Caco-2 (cell line): Measurements from ENCODE around the gene AGTPBP1. TPM values are rescaled to one million over a fixed set of nuclear protein-coding genes. Genes with fewer than 3 reads are reported as not detected.

Experiments
- BruUV-seq: library from RNA; stranded (reverse); fragments of 400-500 nt; replicated peaks from 2 replicates; lab custom pipeline; 2021; lab: Mats Ljungman, UMichigan
- CTCF ChIA-PET: fragments of 300-600 bp; sonication (Branson Sonifier 250); formaldehyde crosslinking; loops from one replicate; lab custom pipeline; 2022; ENCODE audit warnings: antibody characterized with exemption; lab: Charles Lee
- POLR2A ChIA-PET: fragments of 300-600 bp; sonication (Branson Sonifier 250); formaldehyde crosslinking; loops from one replicate; lab custom pipeline; 2022; ENCODE audit warnings: antibody characterized with exemption; lab: Charles Lee
- DNase-seq, 2 experiments: peaks; one replicate each; pipeline versions ENCODE4 v3.0.0 to v3.0.0-alpha.2; 2020 to 2022
- H3K27me3 ChIP-seq: replicated peaks from 2 replicates; pipeline ENCODE4 v1.6.0; 2011; ENCODE audit warnings: low read length; ENCODE audit not compliant: control insufficient read depth, insufficient read depth
- H3K36me3 ChIP-seq: 2 replicates; pipeline ENCODE4 v1.5.1; 2011; ENCODE audit warnings: low read length; ENCODE audit not compliant: control insufficient read depth, insufficient read depth
- H3K4me1 ChIP-seq: fragments of 250-450 bp; sonication (Bioruptor Pico); 2 replicates; pipeline ENCODE4 v1.5.1; 2020; ENCODE audit warnings: mild to moderate bottlenecking
- H3K4me3 ChIP-seq: 2 replicates; pipeline ENCODE4 v1.5.1; 2011; ENCODE audit warnings: low read depth, mild to moderate bottlenecking, control low read depth, low read length
- H3K9me3 ChIP-seq: fragments of 250-450 bp; sonication (Bioruptor Pico); 2 replicates; pipeline ENCODE4 v1.5.1; 2020; ENCODE audit warnings: mild to moderate bottlenecking, moderate library complexity
- H3K27ac Mint-ChIP-seq: one replicate; pipeline ENCODE4 v1.8.0; 2022; ENCODE audit warnings: mixed read lengths; ENCODE audit not compliant: unreplicated experiment
- H3K27me3 Mint-ChIP-seq: one replicate; pipeline ENCODE4 v1.8.0; 2022; ENCODE audit warnings: mixed read lengths; ENCODE audit not compliant: insufficient read depth, unreplicated experiment
- H3K36me3 Mint-ChIP-seq: one replicate; pipeline ENCODE4 v1.8.0; 2022; ENCODE audit warnings: mild to moderate bottlenecking, mixed read lengths; ENCODE audit not compliant: insufficient read depth, unreplicated experiment
- H3K4me1 Mint-ChIP-seq: one replicate; pipeline ENCODE4 v1.8.0; 2022; ENCODE audit warnings: low read depth, mixed read lengths; ENCODE audit not compliant: unreplicated experiment
- H3K4me3 Mint-ChIP-seq: one replicate; pipeline ENCODE4 v1.8.0; 2022; ENCODE audit warnings: mild to moderate bottlenecking, moderate library complexity, mixed read lengths; ENCODE audit not compliant: unreplicated experiment
- H3K9me3 Mint-ChIP-seq: one replicate; pipeline ENCODE4 v1.8.0; 2022; ENCODE audit warnings: mixed read lengths; ENCODE audit not compliant: unreplicated experiment
- CTCF ChIP-seq, 2 experiments: fragments of 200-600 bp in 1 of 2; IDR thresholded peaks; 1 replicate in 1 of 2; 2 replicates in 1 of 2; pipeline versions ENCODE4 v1.5.1 to v1.8.0; 2011 to 2022; ENCODE audit warnings: antibody characterized with exemption in 1 of 2, control low read depth in 1 of 2, inconsistent platforms in 1 of 2, low read depth in 1 of 2, low read length in 1 of 2, mild to moderate bottlenecking in 1 of 2, moderate library complexity in 1 of 2; ENCODE audit not compliant: insufficient read depth in 1 of 2, severe bottlenecking in 1 of 2, unreplicated experiment in 1 of 2
- intact Hi-C: fragments of 100-400 bp; cut with micrococcal nuclease; formaldehyde crosslinking; loops from one replicate; pipeline ENCODE4 v1.10.0; 2022; ENCODE audit not compliant: unreplicated experiment
- total RNA-seq: library from RNA; stranded (reverse); gene quantifications from 2 replicates; pipeline ENCODE4 v1.2.3, GENCODE V29; 2022

Gene AGTPBP1
- total RNA-seq, 1 experiment from 2014 or later, result 14.0 TPM

GRCh38 chr9:85730916-85731630 lies 10.7 kb downstream of the AGTPBP1 start:
- intact Hi-C loops, result no loop called here

GRCh38 chr9:85729882-85730281 lies 11.9 kb downstream of the AGTPBP1 start:
- Histone ChIP-seq H3K4me1 (no peaks in the 10 kb centered on the region), H3K36me3 (no peaks in the 10 kb centered on the region), H3K27me3 (no peaks in the 10 kb centered on the region), H3K9me3 (no peaks in the 10 kb centered on the region), H3K4me3 (no peak overlapping the region)
- intact Hi-C loops, result no loop called here
- no peak overlapping the region for H3K27ac Mint-ChIP-seq
- DNase-seq, result no peak
- no TSS peak for BruUV-seq
- no peaks in the 10 kb centered on the region for H3K36me3 Mint-ChIP-seq
- no peak for TF ChIP-seq CTCF (IDR thresholded peaks at IDR 0.05; ENCODE audit: insufficient read depth in 1 of 2, low read depth in 1 of 2, low read length in 1 of 2, severe bottlenecking in 1 of 2, unreplicated experiment in 1 of 2)
- ChIA-PET CTCF (no interaction called here), POLR2A (no interaction called here)
- H3K4me1 Mint-ChIP-seq, result peaks cover 6% of the 10 kb centered on the region
- no peak overlapping the region for H3K4me3 Mint-ChIP-seq
- H3K9me3 Mint-ChIP-seq, result peaks cover 10% of the 10 kb centered on the region
- no peaks in the 10 kb centered on the region for H3K27me3 Mint-ChIP-seq

More at GRCh38 chr9:85730916-85731630, 10.7 kb downstream of the AGTPBP1 start:
- Histone ChIP-seq H3K27me3 (no peaks in the 10 kb centered on the region), H3K4me3 (no peak overlapping the region), H3K4me1 (no peaks in the 10 kb centered on the region), H3K9me3 (no peaks in the 10 kb centered on the region), H3K36me3 (no peaks in the 10 kb centered on the region)
- ChIA-PET POLR2A (no interaction called here), CTCF (no interaction called here)
- no peak for TF ChIP-seq CTCF (IDR thresholded peaks at IDR 0.05; ENCODE audit: insufficient read depth in 1 of 2, low read depth in 1 of 2, low read length in 1 of 2, severe bottlenecking in 1 of 2, unreplicated experiment in 1 of 2)
- Mint-ChIP-seq H3K9me3 (peaks cover 10% of the 10 kb centered on the region), H3K4me3 (no peak overlapping the region), H3K27me3 (no peaks in the 10 kb centered on the region), H3K36me3 (no peaks in the 10 kb centered on the region), H3K4me1 (peaks cover 6% of the 10 kb centered on the region), H3K27ac (no peak overlapping the region)
- no peak for DNase-seq
- no TSS peak for BruUV-seq

- no peaks in the 10 kb centered on the region for H3K36me3 Mint-ChIP-seq
- no peaks in the 10 kb centered on the region for H3K27me3 ChIP-seq
- ChIA-PET POLR2A (no interaction called here), CTCF (no interaction called here)
- H3K27ac Mint-ChIP-seq, result no peak overlapping the region
- no peaks in the 10 kb centered on the region for H3K9me3 Mint-ChIP-seq
- H3K4me1 Mint-ChIP-seq, result no peaks in the 10 kb centered on the region
- no peaks in the 10 kb centered on the region for H3K9me3 ChIP-seq
- DNase-seq, result peak in 1 of 2 experiments; percentile 5
- no peaks in the 10 kb centered on the region for H3K27me3 Mint-ChIP-seq
- H3K4me1 ChIP-seq, result no peaks in the 10 kb centered on the region
- no peak overlapping the region for H3K4me3 Mint-ChIP-seq
- H3K36me3 ChIP-seq, result no peaks in the 10 kb centered on the region
- no peak for TF ChIP-seq CTCF (IDR thresholded peaks at IDR 0.05; ENCODE audit: insufficient read depth in 1 of 2, low read depth in 1 of 2, low read length in 1 of 2, severe bottlenecking in 1 of 2, unreplicated experiment in 1 of 2)
- intact Hi-C loops, result no loop called here
- no peak overlapping the region for H3K4me3 ChIP-seq
- no TSS peak for BruUV-seq
Measured at GRCh38 chr9:85727500-85727899, 14.3 kb downstream of the AGTPBP1 start.
